NCI-H510A treated with DMSO at 0.1 percent for 48 hours (cell line): Measurements from ENCODE around the gene ZNF264.
A peak's percentile ranks its signal among the peaks of the same experiment; 100 is the strongest.
"Not testable (repeated sequence)": the region's sequence is repeated elsewhere in the genome, so short reads cannot be mapped to it uniquely, and the experiment has no call there.

ENCODE experiments used
- DNase-seq: peaks from one replicate; lab custom pipeline; 2025; lab: John Stamatoyannopoulos, UW

The ZNF264 gene

GRCh38 chr19:57191141-57192076 is at the start of gene ZNF264:
ZNF264 (plus strand) TSS chr19:57191500; CDS start chr19:57191914, 414 bp downstream.
- DNase-seq: peak; percentile 87

GRCh38 chr19:57141699-57142098 is 49.6 kb upstream of the ZNF264 start:
- no peak for DNase-seq

GRCh38 chr19:57152921-57153320 is 38.4 kb upstream of the ZNF264 start:
- DNase-seq: no peak

GRCh38 chr19:57161985-57162539 is 29.2 kb upstream of the ZNF264 start:
- DNase-seq: no peak

GRCh38 chr19:57165846-57166245 is 25.5 kb upstream of the ZNF264 start:
- no peak for DNase-seq

- DNase-seq: no peak
Observed at GRCh38 chr19:57167385-57167784, 23.9 kb upstream of the ZNF264 start, which contains the start of gene DUXA. DUXA (minus strand) TSS chr19:57167485; CDS start chr19:57167443, 42 bp downstream.

GRCh38 chr19:57171551-57172081 is 19.7 kb upstream of the ZNF264 start:
- no peak for DNase-seq

- no peak for DNase-seq
Observed at GRCh38 chr19:57190301-57190700, 999 bp upstream of the ZNF264 start.

- no peak for DNase-seq
Observed at GRCh38 chr19:57192077-57192420, 749 bp downstream of the ZNF264 start.

- DNase-seq: no peak
Observed at GRCh38 chr19:57192993-57193392, 1.7 kb downstream of the ZNF264 start.

GRCh38 chr19:57197874-57198273 is 6.6 kb downstream of the ZNF264 start:
- not testable (repeated sequence) for DNase-seq

- no peak for DNase-seq
Observed at GRCh38 chr19:57202160-57202559, 10.9 kb downstream of the ZNF264 start.

- no peak for DNase-seq
Observed at GRCh38 chr19:57210381-57210780, 19.1 kb downstream of the ZNF264 start.

- no peak for DNase-seq
Observed at GRCh38 chr19:57212109-57212508, 20.8 kb downstream of the ZNF264 start.

- DNase-seq: no peak
Observed at GRCh38 chr19:57227502-57227901, 36.2 kb downstream of the ZNF264 start.

- DNase-seq: no peak
Observed at GRCh38 chr19:57231686-57232085, 40.4 kb downstream of the ZNF264 start.

GRCh38 chr19:57233207-57233606 is 41.9 kb downstream of the ZNF264 start:
- no peak for DNase-seq

- DNase-seq: no peak
Observed at GRCh38 chr19:57239982-57240310, 48.6 kb downstream of the ZNF264 start.

- peak; percentile 78 for DNase-seq
Observed at GRCh38 chr19:57240311-57241090, 49.2 kb downstream of the ZNF264 start, which contains the start of gene ZNF805. ZNF805 (plus strand) TSS chr19:57240632; CDS start chr19:57240892, 260 bp downstream.

- no peak for DNase-seq
Observed at GRCh38 chr19:57241176-57241575, 49.9 kb downstream of the ZNF264 start.

- DNase-seq: no peak
Observed at GRCh38 chr19:57242821-57243220, 51.5 kb downstream of the ZNF264 start.

- DNase-seq: no peak
Observed at GRCh38 chr19:57244513-57244912, 53.2 kb downstream of the ZNF264 start.
